Pons (tissue), 1 donor: Measurements from ENCODE around the gene PLCB2.

Source experiments
- DNase-seq: peaks from one replicate; pipeline ENCODE4 v3.0.0-alpha.2; 2016; ENCODE audit warnings: low spot score

The PLCB2 gene

GRCh38 chr15:40269604-40270003, 38.1 kb downstream of the PLCB2 start:
- DNase-seq: no peak

GRCh38 chr15:40267670-40268069, 40.1 kb downstream of the PLCB2 start:
- DNase-seq: no peak

GRCh38 chr15:40266828-40267304, 40.9 kb downstream of the PLCB2 start:
- DNase-seq: no peak

GRCh38 chr15:40265875-40266274, 41.9 kb downstream of the PLCB2 start:
- DNase-seq: no peak

- DNase-seq: no peak
Measured at GRCh38 chr15:40265355-40265754, 42.4 kb downstream of the PLCB2 start.

- no peak for DNase-seq
Measured at GRCh38 chr15:40264321-40265153, 43.2 kb downstream of the PLCB2 start.

- no peak for DNase-seq
Measured at GRCh38 chr15:40263024-40263754, 44.5 kb downstream of the PLCB2 start.

- DNase-seq: no peak
Measured at GRCh38 chr15:40259021-40259420, 48.7 kb downstream of the PLCB2 start.

- no peak for DNase-seq
Measured at GRCh38 chr15:40258544-40258943, 49.2 kb downstream of the PLCB2 start.

- no peak for DNase-seq
Measured at GRCh38 chr15:40257656-40258450, 49.9 kb downstream of the PLCB2 start.

GRCh38 chr15:40256638-40257235, 51.0 kb downstream of the PLCB2 start:
- DNase-seq: peak; percentile 20

- no peak for DNase-seq
Measured at GRCh38 chr15:40255033-40255432, 52.7 kb downstream of the PLCB2 start.

GRCh38 chr15:40254452-40254851, 53.3 kb downstream of the PLCB2 start:
- no peak for DNase-seq

GRCh38 chr15:40253167-40253790, 54.5 kb downstream of the PLCB2 start:
- DNase-seq: no peak

GRCh38 chr15:40252438-40253166, 55.1 kb downstream of the PLCB2 start:
- no peak for DNase-seq

- DNase-seq: no peak
Measured at GRCh38 chr15:40252141-40252437, 55.6 kb downstream of the PLCB2 start.

GRCh38 chr15:40251486-40252140, 56.1 kb downstream of the PLCB2 start:
- no peak for DNase-seq

- DNase-seq: no peak
Measured at GRCh38 chr15:40250771-40251483, 56.8 kb downstream of the PLCB2 start.

- DNase-seq: no peak
Measured at GRCh38 chr15:40250304-40250656, 57.5 kb downstream of the PLCB2 start.
